Measurements from ENCODE around the gene NTM. TPM values are rescaled to one million over a fixed set of nuclear protein-coding genes. Genes with fewer than 3 reads are reported as not detected.

The NTM gene
- polyA plus RNA-seq, 2 donors, result 0.24 to 1.1 TPM

DNA sequence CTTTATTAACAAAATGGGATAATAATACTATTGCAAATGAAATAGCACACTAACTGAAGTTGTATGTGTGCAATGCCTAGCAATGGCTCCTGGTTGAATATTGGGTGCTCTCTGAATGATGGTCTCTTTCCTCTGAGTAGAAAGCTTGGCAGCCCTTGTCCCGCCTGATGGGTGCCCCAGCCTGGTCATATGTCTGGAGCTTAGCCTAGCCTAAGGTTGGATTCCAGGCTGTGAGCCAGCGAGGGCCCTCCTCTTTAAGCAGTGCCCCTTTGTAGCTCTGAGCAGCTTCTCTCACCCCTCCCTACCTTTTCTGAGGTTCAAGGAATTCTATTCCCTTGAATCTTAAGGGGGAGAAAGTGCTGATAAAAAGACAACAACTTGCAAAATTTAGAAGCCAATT lies 499.9 kb downstream of the NTM start:
- no peak overlapping the region for H3K27ac ChIP-seq (ENCODE audit: low read depth in 2 of 2, low read length in 1 of 2)
- 79 to 89% methylated on average over 2 of the region's 2 CpGs for WGBS, 2 donors

DNA sequence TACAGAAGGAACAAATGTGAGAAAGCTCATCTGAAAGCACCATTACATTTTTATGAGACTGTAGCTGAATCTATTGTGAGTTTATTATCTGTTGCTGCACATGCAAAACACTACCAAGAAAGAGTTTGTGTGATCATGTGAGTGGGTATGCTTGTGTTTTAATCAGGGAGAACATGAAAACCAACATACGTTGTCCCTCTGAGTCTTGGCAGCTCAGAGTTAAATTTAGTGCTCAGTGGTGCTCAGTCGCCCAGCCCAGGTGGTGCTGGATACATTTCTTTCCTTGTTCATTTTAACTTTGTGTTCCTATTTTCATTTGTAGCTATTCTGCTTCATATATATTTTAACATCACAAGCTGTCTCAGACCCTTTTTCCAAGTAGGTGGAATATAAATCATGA lies 500.6 kb downstream of the NTM start:
- no peak overlapping the region for H3K4me3 ChIP-seq (ENCODE audit: low read depth in 1 of 2, low read length in 2 of 2)

More for the DNA sequence above, 499.9 kb downstream of the NTM start:
- Histone ChIP-seq H3K9me3 (ENCODE audit: control insufficient read depth in 2 of 2, insufficient read depth in 1 of 2, low read depth in 1 of 2, low read length in 1 of 2) (peaks cover 0 to 4% of the 10 kb centered on the region in 2 donors), H3K4me3 (ENCODE audit: low read depth in 1 of 2, low read length in 2 of 2) (no peak overlapping the region), H3K27me3 (ENCODE audit: control insufficient read depth in 1 of 2, insufficient read depth in 2 of 2, low read length in 2 of 2) (no peaks in the 10 kb centered on the region), H3K36me3 (ENCODE audit: control insufficient read depth in 2 of 2, insufficient read depth in 2 of 2, low read length in 1 of 2) (no peaks in the 10 kb centered on the region), H3K4me1 (ENCODE audit: control insufficient read depth in 2 of 2, insufficient read depth in 2 of 2, low read length in 1 of 2) (no peaks in the 10 kb centered on the region)

DNA sequence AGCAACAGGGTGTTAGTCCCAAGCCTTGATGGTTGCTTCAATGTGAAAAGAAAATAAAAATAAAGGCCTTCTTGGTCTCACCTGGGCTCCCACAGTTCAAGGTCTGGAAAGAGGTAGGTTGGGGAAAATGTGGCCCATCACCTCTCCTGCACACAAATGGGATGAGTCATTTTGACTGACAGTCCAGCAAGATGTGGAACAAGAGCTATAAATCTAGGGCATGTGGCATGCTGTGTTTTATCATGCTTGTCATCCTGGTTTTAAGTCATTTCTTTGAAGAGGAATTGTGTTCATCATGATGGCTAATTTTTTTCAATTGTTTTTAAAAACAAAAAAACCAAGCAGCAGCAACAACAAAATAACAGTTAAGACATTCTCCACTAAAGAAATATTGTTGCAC lies 503.7 kb downstream of the NTM start:
- Histone ChIP-seq H3K4me1 (ENCODE audit: control insufficient read depth in 2 of 2, insufficient read depth in 2 of 2, low read length in 1 of 2) (no peaks in the 10 kb centered on the region), H3K36me3 (ENCODE audit: control insufficient read depth in 2 of 2, insufficient read depth in 2 of 2, low read length in 1 of 2) (no peaks in the 10 kb centered on the region), H3K27me3 (ENCODE audit: control insufficient read depth in 1 of 2, insufficient read depth in 2 of 2, low read length in 2 of 2) (no peaks in the 10 kb centered on the region), H3K4me3 (ENCODE audit: low read depth in 1 of 2, low read length in 2 of 2) (no peak overlapping the region), H3K9me3 (ENCODE audit: control insufficient read depth in 2 of 2, insufficient read depth in 1 of 2, low read depth in 1 of 2, low read length in 1 of 2) (no peaks in the 10 kb centered on the region), H3K27ac (ENCODE audit: low read depth in 2 of 2, low read length in 1 of 2) (no peak overlapping the region)

More for the DNA sequence above, 500.6 kb downstream of the NTM start:
- 53 to 72% methylated on average over 2 of the region's 2 CpGs for WGBS, 2 donors
- Histone ChIP-seq H3K27me3 (ENCODE audit: control insufficient read depth in 1 of 2, insufficient read depth in 2 of 2, low read length in 2 of 2) (no peaks in the 10 kb centered on the region), H3K27ac (ENCODE audit: low read depth in 2 of 2, low read length in 1 of 2) (no peak overlapping the region), H3K4me1 (ENCODE audit: control insufficient read depth in 2 of 2, insufficient read depth in 2 of 2, low read length in 1 of 2) (no peaks in the 10 kb centered on the region), H3K9me3 (ENCODE audit: control insufficient read depth in 2 of 2, insufficient read depth in 1 of 2, low read depth in 1 of 2, low read length in 1 of 2) (no peaks in the 10 kb centered on the region), H3K36me3 (ENCODE audit: control insufficient read depth in 2 of 2, insufficient read depth in 2 of 2, low read length in 1 of 2) (no peaks in the 10 kb centered on the region)

DNA sequence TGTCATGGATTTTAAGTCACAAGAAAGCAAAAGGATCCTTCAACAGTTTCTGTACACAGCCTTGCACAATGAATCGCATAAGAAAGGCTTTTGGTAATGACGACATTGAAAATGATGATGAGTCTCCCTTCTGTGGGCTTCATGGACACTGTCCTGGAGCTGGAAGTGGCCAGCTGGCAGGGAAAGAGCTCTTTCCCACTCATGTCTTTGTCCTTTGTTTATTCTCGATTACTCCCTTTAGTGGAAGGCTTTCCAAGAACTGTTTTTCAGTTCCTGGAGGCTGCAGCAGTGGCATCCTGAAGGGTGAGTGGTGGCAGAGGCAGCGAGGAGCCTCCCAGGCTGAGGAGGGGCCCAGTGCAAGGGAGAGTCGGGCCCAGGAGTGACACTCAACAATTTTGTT lies 505.2 kb downstream of the NTM start:
- no peaks in the 10 kb centered on the region for H3K36me3 ChIP-seq (ENCODE audit: control insufficient read depth in 2 of 2, insufficient read depth in 2 of 2, low read length in 1 of 2)
- no peaks in the 10 kb centered on the region for H3K4me1 ChIP-seq (ENCODE audit: control insufficient read depth in 2 of 2, insufficient read depth in 2 of 2, low read length in 1 of 2)
- 48 to 55% methylated on average over 5 of the region's 5 CpGs for WGBS, 2 donors
- no peak overlapping the region for H3K27ac ChIP-seq (ENCODE audit: low read depth in 2 of 2, low read length in 1 of 2)
- no peak overlapping the region for H3K4me3 ChIP-seq (ENCODE audit: low read depth in 1 of 2, low read length in 2 of 2)
- H3K27me3 ChIP-seq (ENCODE audit: control insufficient read depth in 1 of 2, insufficient read depth in 2 of 2, low read length in 2 of 2), result no peaks in the 10 kb centered on the region
- H3K9me3 ChIP-seq (ENCODE audit: control insufficient read depth in 2 of 2, insufficient read depth in 1 of 2, low read depth in 1 of 2, low read length in 1 of 2), result no peaks in the 10 kb centered on the region

DNA sequence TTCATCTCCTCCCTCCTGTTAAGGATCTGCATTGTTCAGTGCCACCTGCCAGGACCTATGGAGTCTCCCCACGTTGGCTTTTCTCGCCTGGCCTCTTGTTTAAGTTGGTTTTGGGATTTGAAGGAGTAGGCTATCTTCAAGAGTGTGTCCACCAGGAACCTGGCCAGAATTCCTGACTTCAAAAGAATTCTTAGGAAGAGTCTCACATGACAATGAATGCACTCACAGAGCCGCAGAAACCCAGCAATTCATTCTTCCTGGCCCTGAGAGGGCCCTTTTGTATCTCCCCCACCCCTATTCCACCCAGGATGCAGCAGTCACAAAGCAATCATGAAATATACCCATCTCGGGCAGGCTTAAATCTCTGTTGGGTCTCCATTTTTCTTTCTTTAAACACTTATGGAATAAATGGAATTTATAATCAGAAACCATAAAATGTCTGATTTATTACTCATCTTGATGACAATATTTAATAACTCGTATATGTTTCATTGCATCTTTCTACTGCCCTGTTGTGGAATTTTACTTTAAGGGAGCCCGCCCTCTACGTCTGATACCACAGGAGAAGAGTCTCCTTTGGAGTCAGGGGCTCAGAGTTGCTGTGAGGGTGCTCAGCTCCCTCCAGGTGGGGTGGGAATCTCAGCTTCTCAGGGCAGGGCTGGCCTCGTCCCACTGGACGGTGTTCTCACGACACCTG lies 507.0 kb downstream of the NTM start:
- no peaks in the 10 kb centered on the region for H3K36me3 ChIP-seq (ENCODE audit: control insufficient read depth in 2 of 2, insufficient read depth in 2 of 2, low read length in 1 of 2)
- H3K4me3 ChIP-seq (ENCODE audit: low read depth in 1 of 2, low read length in 2 of 2), result no peak overlapping the region
- no peaks in the 10 kb centered on the region for H3K9me3 ChIP-seq (ENCODE audit: control insufficient read depth in 2 of 2, insufficient read depth in 1 of 2, low read depth in 1 of 2, low read length in 1 of 2)
- no peaks in the 10 kb centered on the region for H3K4me1 ChIP-seq (ENCODE audit: control insufficient read depth in 2 of 2, insufficient read depth in 2 of 2, low read length in 1 of 2)
- H3K27me3 ChIP-seq (ENCODE audit: control insufficient read depth in 1 of 2, insufficient read depth in 2 of 2, low read length in 2 of 2), result no peaks in the 10 kb centered on the region
- WGBS, 2 donors, result 71 to 78% methylated on average over 10 of the region's 10 CpGs
- no peak overlapping the region for H3K27ac ChIP-seq (ENCODE audit: low read depth in 2 of 2, low read length in 1 of 2)

DNA sequence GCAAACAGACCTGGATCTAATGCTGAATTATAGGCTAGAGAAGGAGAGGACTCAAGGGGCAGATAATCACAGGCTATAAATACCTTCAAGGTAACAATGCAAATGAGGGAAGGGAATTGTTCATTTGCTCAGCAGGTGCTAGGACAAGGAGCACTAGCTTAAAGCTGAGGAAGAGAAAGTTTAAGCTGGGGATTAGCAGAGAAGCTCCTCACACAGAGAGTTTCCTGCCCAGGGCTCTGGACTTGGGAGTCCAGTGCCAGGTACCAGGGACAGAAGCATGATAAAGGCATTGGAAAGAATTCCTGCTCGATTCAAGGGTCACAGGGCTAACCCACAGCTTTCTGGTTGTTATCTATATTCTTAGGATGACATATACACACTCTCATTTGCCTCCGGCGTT lies 509.9 kb downstream of the NTM start:
- 58 to 66% methylated on average over 3 of the region's 3 CpGs for WGBS, 2 donors
- H3K9me3 ChIP-seq (ENCODE audit: control insufficient read depth in 2 of 2, insufficient read depth in 1 of 2, low read depth in 1 of 2, low read length in 1 of 2), result no peaks in the 10 kb centered on the region
- H3K4me3 ChIP-seq (ENCODE audit: low read depth in 1 of 2, low read length in 2 of 2), result no peak overlapping the region
- H3K4me1 ChIP-seq (ENCODE audit: control insufficient read depth in 2 of 2, insufficient read depth in 2 of 2, low read length in 1 of 2), result no peaks in the 10 kb centered on the region
- H3K36me3 ChIP-seq (ENCODE audit: control insufficient read depth in 2 of 2, insufficient read depth in 2 of 2, low read length in 1 of 2), result no peaks in the 10 kb centered on the region
- H3K27me3 ChIP-seq (ENCODE audit: control insufficient read depth in 1 of 2, insufficient read depth in 2 of 2, low read length in 2 of 2), result no peaks in the 10 kb centered on the region
- H3K27ac ChIP-seq (ENCODE audit: low read depth in 2 of 2, low read length in 1 of 2), result no peak overlapping the region

DNA sequence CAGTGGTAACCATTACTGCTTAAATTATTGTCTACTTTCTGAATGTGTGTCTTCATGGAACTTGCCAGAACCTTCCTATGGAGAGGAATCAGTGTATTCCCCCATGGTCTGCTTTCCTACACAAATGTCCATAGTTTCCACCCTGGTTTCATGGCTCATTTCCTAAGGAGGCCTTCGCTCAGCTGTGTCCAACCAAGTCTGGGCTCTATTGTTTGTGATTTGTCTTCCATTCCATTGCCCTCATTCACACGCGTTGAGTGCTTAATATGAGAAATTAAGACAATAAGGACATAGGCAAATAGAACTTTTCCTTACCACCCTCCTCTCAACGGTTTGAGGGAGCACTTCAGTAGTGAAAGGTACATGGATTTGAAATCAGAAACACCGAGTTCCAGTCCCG lies 510.6 kb downstream of the NTM start:
- Histone ChIP-seq H3K27ac (ENCODE audit: low read depth in 2 of 2, low read length in 1 of 2) (no peak overlapping the region), H3K27me3 (ENCODE audit: control insufficient read depth in 1 of 2, insufficient read depth in 2 of 2, low read length in 2 of 2) (no peaks in the 10 kb centered on the region), H3K9me3 (ENCODE audit: control insufficient read depth in 2 of 2, insufficient read depth in 1 of 2, low read depth in 1 of 2, low read length in 1 of 2) (no peaks in the 10 kb centered on the region), H3K36me3 (ENCODE audit: control insufficient read depth in 2 of 2, insufficient read depth in 2 of 2, low read length in 1 of 2) (no peaks in the 10 kb centered on the region), H3K4me1 (ENCODE audit: control insufficient read depth in 2 of 2, insufficient read depth in 2 of 2, low read length in 1 of 2) (no peaks in the 10 kb centered on the region), H3K4me3 (ENCODE audit: low read depth in 1 of 2, low read length in 2 of 2) (no peak overlapping the region)
- 84% methylated on average over 6 of the region's 6 CpGs for WGBS, 2 donors

DNA sequence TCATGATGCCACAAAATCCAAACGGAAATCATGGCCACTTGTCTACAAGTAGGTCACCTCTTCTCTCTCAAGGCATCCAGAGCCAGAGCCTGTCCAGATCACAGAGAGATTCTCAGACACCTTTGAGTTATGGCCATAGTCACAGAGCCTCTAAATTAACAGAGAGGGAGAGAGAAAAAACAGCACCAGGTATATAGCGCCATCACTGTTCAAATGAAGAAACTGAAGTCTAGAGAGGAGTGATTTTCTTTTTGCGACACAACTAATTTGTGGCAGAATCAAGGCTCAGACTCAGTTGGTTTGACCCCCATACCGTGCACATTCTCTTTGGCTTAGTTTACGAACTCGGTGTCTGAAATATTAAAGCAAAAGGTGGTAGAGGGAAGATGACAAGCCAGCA lies 512.9 kb downstream of the NTM start:
- Histone ChIP-seq H3K4me1 (ENCODE audit: control insufficient read depth in 2 of 2, insufficient read depth in 2 of 2, low read length in 1 of 2) (no peaks in the 10 kb centered on the region), H3K36me3 (ENCODE audit: control insufficient read depth in 2 of 2, insufficient read depth in 2 of 2, low read length in 1 of 2) (no peaks in the 10 kb centered on the region), H3K27me3 (ENCODE audit: control insufficient read depth in 1 of 2, insufficient read depth in 2 of 2, low read length in 2 of 2) (no peaks in the 10 kb centered on the region), H3K4me3 (ENCODE audit: low read depth in 1 of 2, low read length in 2 of 2) (no peak overlapping the region), H3K27ac (ENCODE audit: low read depth in 2 of 2, low read length in 1 of 2) (no peak overlapping the region), H3K9me3 (ENCODE audit: control insufficient read depth in 2 of 2, insufficient read depth in 1 of 2, low read depth in 1 of 2, low read length in 1 of 2) (no peaks in the 10 kb centered on the region)
- WGBS, 2 donors, result 75 to 85% methylated on average over 6 of the region's 6 CpGs

DNA sequence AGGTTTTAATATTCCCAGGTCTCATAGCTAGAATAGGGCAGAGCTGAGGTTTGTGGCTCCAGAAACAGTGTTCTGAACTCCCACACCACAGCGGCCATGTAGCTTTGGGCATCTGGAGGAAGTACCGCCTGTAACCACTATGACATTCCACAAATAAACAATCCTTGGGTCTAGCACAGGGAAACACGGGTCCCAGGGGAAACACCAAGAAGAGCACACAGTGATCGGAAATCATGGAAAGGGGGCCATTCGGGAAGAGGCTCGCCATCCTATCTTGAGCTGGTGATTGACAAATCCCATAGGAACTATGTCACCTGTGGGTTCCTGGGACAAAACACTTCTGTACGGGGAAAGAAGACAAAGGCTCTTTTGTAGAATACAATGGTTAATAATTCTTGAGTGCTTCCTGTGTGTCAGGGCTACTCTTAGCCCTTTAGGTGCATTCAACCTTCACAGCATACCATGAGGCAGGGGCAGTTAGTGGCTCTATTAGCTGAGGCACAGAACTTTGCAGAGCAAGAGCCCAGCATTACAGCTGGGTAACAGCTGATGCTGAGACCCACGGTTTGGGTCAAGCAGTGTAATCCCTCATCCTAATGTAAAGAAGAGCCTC lies 514.2 kb downstream of the NTM start:
- H3K27me3 ChIP-seq (ENCODE audit: control insufficient read depth in 1 of 2, insufficient read depth in 2 of 2, low read length in 2 of 2), result no peaks in the 10 kb centered on the region
- 58 to 70% methylated on average over 8 of the region's 8 CpGs for WGBS, 2 donors
- H3K4me3 ChIP-seq (ENCODE audit: low read depth in 1 of 2, low read length in 2 of 2), result no peak overlapping the region
- H3K36me3 ChIP-seq (ENCODE audit: control insufficient read depth in 2 of 2, insufficient read depth in 2 of 2, low read length in 1 of 2), result no peaks in the 10 kb centered on the region
- no peaks in the 10 kb centered on the region for H3K9me3 ChIP-seq (ENCODE audit: control insufficient read depth in 2 of 2, insufficient read depth in 1 of 2, low read depth in 1 of 2, low read length in 1 of 2)
- no peaks in the 10 kb centered on the region for H3K4me1 ChIP-seq (ENCODE audit: control insufficient read depth in 2 of 2, insufficient read depth in 2 of 2, low read length in 1 of 2)
- no peak overlapping the region for H3K27ac ChIP-seq (ENCODE audit: low read depth in 2 of 2, low read length in 1 of 2)

DNA sequence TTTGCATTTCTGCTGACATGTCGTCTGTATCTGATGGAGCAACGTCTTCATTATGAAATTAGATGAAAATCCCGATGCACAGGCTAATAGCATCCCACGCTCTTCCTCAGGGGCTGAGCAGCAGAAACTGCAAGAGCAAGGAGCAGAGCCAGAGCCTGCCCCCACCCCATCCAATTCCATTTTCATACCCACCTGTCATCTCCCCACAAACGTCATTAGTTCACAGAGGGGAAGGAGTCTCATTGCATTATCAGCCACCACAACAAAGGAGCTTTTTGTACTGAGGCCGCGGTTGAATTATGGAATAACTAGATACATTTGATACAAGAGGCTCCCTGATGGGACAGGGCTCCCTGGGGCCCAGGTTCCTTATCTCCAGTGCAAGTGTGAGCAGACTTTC lies 515.0 kb downstream of the NTM start:
- no peaks in the 10 kb centered on the region for H3K9me3 ChIP-seq (ENCODE audit: control insufficient read depth in 2 of 2, insufficient read depth in 1 of 2, low read depth in 1 of 2, low read length in 1 of 2)
- no peaks in the 10 kb centered on the region for H3K4me1 ChIP-seq (ENCODE audit: control insufficient read depth in 2 of 2, insufficient read depth in 2 of 2, low read length in 1 of 2)
- WGBS, 2 donors, result 83 to 87% methylated on average over 7 of the region's 7 CpGs
- H3K27ac ChIP-seq (ENCODE audit: low read depth in 2 of 2, low read length in 1 of 2), result no peak overlapping the region
- H3K27me3 ChIP-seq (ENCODE audit: control insufficient read depth in 1 of 2, insufficient read depth in 2 of 2, low read length in 2 of 2), result no peaks in the 10 kb centered on the region
- H3K36me3 ChIP-seq (ENCODE audit: control insufficient read depth in 2 of 2, insufficient read depth in 2 of 2, low read length in 1 of 2), result no peaks in the 10 kb centered on the region
- H3K4me3 ChIP-seq (ENCODE audit: low read depth in 1 of 2, low read length in 2 of 2), result no peak overlapping the region
